ENCODE measurements around the gene USP48. TPM values are rescaled to one million over a fixed set of nuclear protein-coding genes. Genes with fewer than 3 reads are reported as not detected.
A peak's percentile ranks its signal among the peaks of the same experiment; 100 is the strongest.

The USP48 gene
- total RNA-seq, 1 donor from 2014 or later, result 26.1 TPM

GRCh38 chr1:21668951-21669257, 114.0 kb downstream of the USP48 start:
- H3K27me3 ChIP-seq (ENCODE audit: control insufficient read depth, insufficient read depth, low read length), result peaks cover 27% of the 10 kb centered on the region
- TF ChIP-seq CTCF (IDR thresholded peaks at IDR 0.05; ENCODE audit: insufficient read depth, low read length, poor library complexity, severe bottlenecking), result no peak
- no peaks in the 10 kb centered on the region for H3K36me3 ChIP-seq (ENCODE audit: control insufficient read depth, insufficient read depth, low read length)
- H3K4me3 ChIP-seq (ENCODE audit: low read depth, low read length), result peak overlapping the region; percentile 25
- no peak for DNase-seq (ENCODE audit: low read depth)

GRCh38 chr1:21668232-21668950, 114.6 kb downstream of the USP48 start:
- no peak for TF ChIP-seq CTCF (IDR thresholded peaks at IDR 0.05; ENCODE audit: insufficient read depth, low read length, poor library complexity, severe bottlenecking)
- H3K36me3 ChIP-seq (ENCODE audit: control insufficient read depth, insufficient read depth, low read length), result no peaks in the 10 kb centered on the region
- peaks cover 29% of the 10 kb centered on the region for H3K27me3 ChIP-seq (ENCODE audit: control insufficient read depth, insufficient read depth, low read length)
- no peak for DNase-seq (ENCODE audit: low read depth)
- H3K4me3 ChIP-seq (ENCODE audit: low read depth, low read length), result peak overlapping the region; percentile 25

GRCh38 chr1:21667348-21668231, 115.4 kb downstream of the USP48 start:
- no peak for DNase-seq (ENCODE audit: low read depth)
- H3K4me3 ChIP-seq (ENCODE audit: low read depth, low read length), result no peak overlapping the region
- H3K36me3 ChIP-seq (ENCODE audit: control insufficient read depth, insufficient read depth, low read length), result no peaks in the 10 kb centered on the region
- TF ChIP-seq CTCF (IDR thresholded peaks at IDR 0.05; ENCODE audit: insufficient read depth, low read length, poor library complexity, severe bottlenecking), result no peak
- peaks cover 37% of the 10 kb centered on the region for H3K27me3 ChIP-seq (ENCODE audit: control insufficient read depth, insufficient read depth, low read length)

GRCh38 chr1:21666576-21667320, 116.2 kb downstream of the USP48 start:
- Histone ChIP-seq H3K36me3 (ENCODE audit: control insufficient read depth, insufficient read depth, low read length) (no peaks in the 10 kb centered on the region), H3K27me3 (ENCODE audit: control insufficient read depth, insufficient read depth, low read length) (peaks cover 44% of the 10 kb centered on the region), H3K4me3 (ENCODE audit: low read depth, low read length) (no peak overlapping the region)
- DNase-seq (ENCODE audit: low read depth), result no peak
- TF ChIP-seq CTCF (IDR thresholded peaks at IDR 0.05; ENCODE audit: insufficient read depth, low read length, poor library complexity, severe bottlenecking), result no peak

GRCh38 chr1:21665711-21666575, 117.0 kb downstream of the USP48 start:
- Histone ChIP-seq H3K4me3 (ENCODE audit: low read depth, low read length) (no peak overlapping the region), H3K36me3 (ENCODE audit: control insufficient read depth, insufficient read depth, low read length) (no peaks in the 10 kb centered on the region), H3K27me3 (ENCODE audit: control insufficient read depth, insufficient read depth, low read length) (peaks cover 44% of the 10 kb centered on the region)
- TF ChIP-seq CTCF (IDR thresholded peaks at IDR 0.05; ENCODE audit: insufficient read depth, low read length, poor library complexity, severe bottlenecking), result no peak
- no peak for DNase-seq (ENCODE audit: low read depth)

Data from kidney epithelial cell (primary cell).